ENCODE data around the gene SIGMAR1. TPM values are rescaled to one million over a fixed set of nuclear protein-coding genes. Genes with fewer than 3 reads are reported as not detected.
A peak's percentile ranks its signal among the peaks of the same experiment; 100 is the strongest.

The SIGMAR1 gene
- total RNA-seq, 1 donor, result 71.7 TPM

- TF ChIP-seq CTCF (IDR thresholded peaks at IDR 0.05; ENCODE audit: insufficient read depth, low read depth, low read length), result no peak
- peak overlapping the region; percentile 69 for H3K4me3 ChIP-seq (ENCODE audit: low read depth, low read length)
- no peak for DNase-seq (ENCODE audit: low read depth)
Measured at GRCh38 chr9:34665067-34665380, 27.4 kb upstream of the SIGMAR1 start.

- peak overlapping the region; percentile 69 for H3K4me3 ChIP-seq (ENCODE audit: low read depth, low read length)
- peak; percentile 96 for TF ChIP-seq CTCF (IDR thresholded peaks at IDR 0.05; ENCODE audit: insufficient read depth, low read depth, low read length)
- peak; percentile 76 for DNase-seq (ENCODE audit: low read depth)
Measured at GRCh38 chr9:34664281-34665066, 26.9 kb upstream of the SIGMAR1 start.

- TF ChIP-seq CTCF (IDR thresholded peaks at IDR 0.05; ENCODE audit: insufficient read depth, low read depth, low read length), result no peak
Measured at GRCh38 chr9:34663303-34663605, 25.7 kb upstream of the SIGMAR1 start.

GRCh38 chr9:34662526-34663302 lies 25.1 kb upstream of the SIGMAR1 start, which contains the start of gene CCL27:
Gene CCL27, minus strand, starts transcription at chr9:34662657. Its CDS starts 24 bp downstream, at chr9:34662633.
- no peak within 1 kb of the TSS for H3K4me3 ChIP-seq (ENCODE audit: low read depth, low read length)
- no peak for DNase-seq (ENCODE audit: low read depth)
- no peak for TF ChIP-seq CTCF (IDR thresholded peaks at IDR 0.05; ENCODE audit: insufficient read depth, low read depth, low read length)

More at GRCh38 chr9:34663303-34663605, 25.7 kb upstream of the SIGMAR1 start:
- no peak overlapping the region for H3K4me3 ChIP-seq (ENCODE audit: low read depth, low read length)
- DNase-seq (ENCODE audit: low read depth), result no peak

GRCh38 chr9:34659592-34660253 lies 22.1 kb upstream of the SIGMAR1 start:
- no peak overlapping the region for H3K4me3 ChIP-seq (ENCODE audit: low read depth, low read length)
- no peak for TF ChIP-seq CTCF (IDR thresholded peaks at IDR 0.05; ENCODE audit: insufficient read depth, low read depth, low read length)
- no peak for DNase-seq (ENCODE audit: low read depth)

- TF ChIP-seq CTCF (IDR thresholded peaks at IDR 0.05; ENCODE audit: insufficient read depth, low read depth, low read length), result no peak
- no peak overlapping the region for H3K4me3 ChIP-seq (ENCODE audit: low read depth, low read length)
- DNase-seq (ENCODE audit: low read depth), result no peak
Measured at GRCh38 chr9:34658461-34658860, 20.9 kb upstream of the SIGMAR1 start.

Data from fibroblast of villous mesenchyme (primary cell).